CD4-positive, alpha-beta T cell treated with Interleukin-17A for 4 hours (primary cell): ENCODE measurements around the gene RPL35A.
"Not testable (repeated sequence)": the region's sequence is repeated elsewhere in the genome, so short reads cannot be mapped to it uniquely, and the experiment has no call there.

Experiments
- DNase-seq: peaks from one replicate; pipeline ENCODE4 v3.0.0-alpha.2; 2020; ENCODE audit warnings: mixed read lengths

Gene RPL35A

DNA sequence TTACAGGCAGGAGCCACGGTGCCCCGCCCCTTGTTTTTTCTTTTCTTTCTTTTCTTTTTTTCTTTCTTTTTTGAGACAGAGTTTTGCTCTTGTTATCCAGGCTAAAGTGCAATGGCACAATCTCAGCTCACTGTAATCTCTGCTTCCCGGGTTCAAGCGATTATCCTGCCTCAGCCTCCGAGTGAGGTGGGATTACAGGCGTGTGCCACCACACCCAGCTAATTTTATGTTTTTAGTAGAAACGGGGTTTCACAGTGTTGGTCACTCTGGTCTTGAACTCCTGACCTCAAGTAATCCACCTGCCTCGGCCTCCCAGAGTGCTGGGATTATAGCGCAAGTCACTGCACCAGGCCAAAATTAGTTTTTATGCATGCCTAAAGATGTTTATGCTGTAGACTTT is 2.5 kb downstream of the RPL35A start:
- DNase-seq = no peak

DNA sequence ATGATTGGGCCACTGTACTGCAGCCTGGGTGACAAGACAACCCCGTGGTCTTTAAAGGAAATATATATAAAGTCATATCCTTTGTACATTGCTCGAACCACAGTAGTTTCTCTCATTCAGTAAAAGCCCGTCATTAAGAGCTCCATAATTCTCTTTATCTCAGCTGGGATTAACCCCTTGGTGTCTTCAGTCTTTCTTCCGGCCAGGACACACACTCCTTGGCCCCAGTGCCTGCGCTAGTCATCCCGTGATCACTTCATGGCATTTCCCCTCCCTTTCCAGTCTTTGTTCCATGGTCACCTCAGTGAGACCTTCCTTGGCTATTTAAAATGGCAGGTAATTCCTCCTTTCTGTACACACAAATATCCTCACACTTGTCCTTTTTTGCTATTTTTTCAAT is 3.3 kb downstream of the RPL35A start:
- DNase-seq = no peak

DNA sequence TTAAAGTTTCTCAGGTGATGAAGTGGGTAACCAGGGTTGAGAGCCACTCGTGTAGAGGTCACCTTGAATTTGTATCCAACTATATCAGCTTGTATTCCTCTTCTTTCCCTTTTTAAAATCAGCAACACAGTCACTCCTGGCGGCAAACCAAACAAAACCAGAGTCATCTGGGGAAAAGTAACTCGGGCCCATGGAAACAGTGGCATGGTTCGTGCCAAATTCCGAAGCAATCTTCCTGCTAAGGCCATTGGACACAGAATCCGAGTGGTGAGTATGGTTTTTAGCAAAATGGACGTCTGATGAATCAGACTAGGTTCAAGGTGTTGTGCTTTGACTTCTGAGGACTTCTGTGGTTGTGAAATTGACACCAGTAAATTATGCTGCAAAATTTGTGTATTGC is 3.9 kb downstream of the RPL35A start:
- no peak for DNase-seq

DNA sequence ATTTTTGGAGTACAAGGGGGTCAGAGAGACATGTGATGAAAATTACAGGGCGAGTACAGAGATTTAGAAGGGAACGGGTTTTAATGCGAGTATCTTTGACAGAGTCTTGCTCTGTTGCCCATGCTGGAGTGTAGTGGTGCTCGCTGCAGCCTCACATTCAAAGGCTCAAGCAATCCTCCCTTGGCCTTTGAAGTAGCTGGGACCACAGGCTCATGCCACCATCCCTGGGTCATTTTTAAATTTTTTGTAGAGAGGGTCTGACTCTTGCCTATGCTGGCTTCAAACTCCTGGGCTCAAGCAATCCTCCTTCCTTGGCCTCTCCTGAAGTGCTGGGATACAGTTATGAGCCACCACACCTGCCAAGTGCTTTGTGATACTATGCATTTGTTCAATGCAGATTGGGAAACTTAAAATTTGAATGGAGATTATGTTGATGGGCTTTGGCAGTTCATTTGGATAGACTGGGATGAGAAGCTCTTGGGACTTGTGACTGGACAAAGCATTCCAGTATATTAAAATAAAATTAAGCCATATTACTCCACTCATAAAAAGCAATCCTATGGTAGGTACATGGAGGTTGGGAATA is 6.0 kb downstream of the RPL35A start:
- DNase-seq = no peak

DNA sequence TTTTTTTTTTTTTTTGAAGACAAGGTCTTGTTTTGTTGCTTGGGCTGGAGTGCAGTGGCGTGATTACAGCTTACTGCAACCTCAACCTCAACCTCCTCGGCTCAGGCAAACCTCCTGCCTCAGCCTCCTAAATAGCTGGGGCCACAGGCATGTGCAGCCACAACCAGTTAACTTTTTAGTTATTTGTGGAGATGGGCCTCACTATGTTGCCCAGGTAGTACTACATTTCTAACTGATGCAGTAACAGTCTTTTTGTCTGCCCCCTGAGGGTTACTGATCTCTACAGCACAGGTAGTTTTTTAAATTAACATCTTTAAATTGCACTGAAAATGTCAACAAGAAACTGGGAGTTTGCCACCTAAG is 6.6 kb downstream of the RPL35A start:
- no peak for DNase-seq

DNA sequence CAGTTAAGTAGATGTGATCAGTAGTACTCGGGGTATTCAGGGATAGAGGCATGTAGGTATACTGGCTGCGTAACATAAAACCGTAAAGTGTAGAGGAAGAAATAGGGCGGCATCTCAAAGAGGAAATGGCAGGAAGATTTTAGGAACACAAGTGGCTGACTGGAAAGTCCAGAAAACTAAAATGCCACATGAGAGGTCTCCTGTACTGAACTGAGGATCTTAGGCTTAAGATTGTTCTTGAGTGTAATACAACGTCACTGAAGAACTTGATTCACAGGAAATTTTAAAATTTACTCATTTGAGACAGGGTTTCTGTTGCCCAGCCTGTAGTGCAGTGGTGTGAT is 7.8 kb downstream of the RPL35A start:
- DNase-seq = no peak

DNA sequence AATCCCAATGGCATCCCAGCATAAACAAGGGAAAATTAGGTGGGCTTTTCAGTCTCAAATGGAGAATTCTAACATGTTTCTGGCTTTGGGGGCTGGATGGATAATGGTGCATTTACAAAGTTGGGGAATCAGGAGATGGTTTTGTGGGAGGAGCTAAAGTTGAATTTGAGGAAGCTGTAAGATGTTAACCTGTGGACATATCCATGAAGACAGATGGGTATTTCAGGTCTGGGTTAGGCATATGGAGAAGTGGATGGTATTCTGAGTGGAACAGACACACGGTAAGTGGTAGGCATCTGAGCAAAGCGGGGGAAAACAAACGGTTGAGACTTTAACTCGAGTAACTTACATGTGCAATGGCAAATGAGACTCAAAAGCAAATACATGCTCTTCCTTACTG is 8.4 kb downstream of the RPL35A start:
- no peak for DNase-seq

DNA sequence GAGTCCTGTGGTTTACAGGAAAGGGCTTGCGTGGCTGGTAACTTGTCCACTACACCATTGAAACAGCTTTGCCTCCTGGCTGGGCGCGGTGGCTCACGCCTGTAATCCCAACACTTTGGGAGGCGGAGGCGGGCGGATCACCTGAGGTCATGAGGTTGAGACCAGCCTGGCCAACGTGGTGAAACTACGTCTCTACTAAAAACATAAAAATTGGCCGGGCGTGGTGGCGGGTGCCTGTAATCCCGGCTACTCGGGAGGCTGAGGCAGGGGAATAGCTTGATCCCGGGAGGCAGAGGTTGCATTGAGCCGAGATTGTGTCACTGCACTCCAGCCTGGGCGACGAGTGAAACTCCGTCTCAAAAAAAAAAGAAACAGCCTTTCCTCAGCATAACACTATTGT is 8.9 kb downstream of the RPL35A start:
- not testable (repeated sequence) for DNase-seq

DNA sequence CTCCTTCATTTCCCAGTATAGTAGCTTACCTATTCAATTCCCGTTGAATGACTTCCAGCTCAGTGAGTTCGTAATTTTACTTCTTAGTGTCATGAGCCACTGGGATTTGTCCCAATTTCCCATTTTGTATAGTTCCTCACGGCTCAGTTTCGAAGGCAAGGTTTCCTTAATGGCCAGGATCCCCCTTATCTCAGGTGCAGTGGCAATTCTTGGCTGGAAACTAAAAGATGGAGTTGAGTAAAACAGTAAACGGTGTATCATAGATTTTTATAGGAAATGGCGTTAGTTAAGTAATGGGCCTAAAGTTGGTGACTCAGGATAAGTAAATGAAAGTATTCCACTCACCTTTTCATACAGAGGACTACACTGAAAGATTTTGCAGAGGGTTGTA is 9.5 kb downstream of the RPL35A start:
- DNase-seq = no peak

DNA sequence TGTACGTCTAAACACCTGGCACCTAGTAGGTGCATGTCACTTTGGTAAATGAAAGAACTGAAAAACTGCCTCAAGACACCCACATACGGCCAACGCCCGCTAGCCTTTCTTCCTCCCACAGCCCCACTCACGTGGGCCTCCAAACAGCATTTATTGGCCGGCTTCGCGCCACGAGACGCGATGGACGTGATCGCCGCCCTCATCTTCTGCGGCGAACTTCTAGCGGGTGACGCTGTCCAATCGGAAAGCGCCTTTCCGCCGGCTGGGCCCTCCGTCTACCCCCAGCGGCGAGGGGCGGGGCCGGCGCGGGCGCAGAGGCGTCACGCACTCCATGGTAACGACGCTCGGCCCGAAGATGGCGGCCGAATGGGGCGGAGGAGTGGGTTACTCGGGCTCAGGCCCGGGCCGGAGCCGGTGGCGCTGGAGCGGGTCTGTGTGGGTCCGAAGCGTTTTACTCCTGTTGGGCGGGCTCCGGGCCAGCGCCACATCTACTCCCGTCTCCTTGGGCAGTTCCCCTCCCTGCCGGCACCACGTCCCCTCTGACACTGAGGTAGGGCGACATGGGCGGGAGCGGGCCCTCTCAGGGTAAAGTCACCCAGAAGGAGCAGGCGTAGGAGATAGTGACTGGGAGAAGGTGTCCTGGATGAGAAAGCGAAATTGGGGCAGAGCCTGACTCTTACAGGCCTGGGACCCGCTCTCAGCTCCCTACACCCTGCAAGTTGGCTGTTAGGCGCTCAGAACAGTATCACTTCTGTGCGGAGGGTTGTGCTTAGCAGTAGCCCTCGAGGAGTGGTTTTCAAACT is 10.1 kb downstream of the RPL35A start, which contains the start of gene LMLN:
TSS of gene LMLN (plus strand) at position 327 of the 803 bp plus-strand sequence. CDS start at position 356, 29 bp downstream.
- peak; percentile 95 for DNase-seq

DNA sequence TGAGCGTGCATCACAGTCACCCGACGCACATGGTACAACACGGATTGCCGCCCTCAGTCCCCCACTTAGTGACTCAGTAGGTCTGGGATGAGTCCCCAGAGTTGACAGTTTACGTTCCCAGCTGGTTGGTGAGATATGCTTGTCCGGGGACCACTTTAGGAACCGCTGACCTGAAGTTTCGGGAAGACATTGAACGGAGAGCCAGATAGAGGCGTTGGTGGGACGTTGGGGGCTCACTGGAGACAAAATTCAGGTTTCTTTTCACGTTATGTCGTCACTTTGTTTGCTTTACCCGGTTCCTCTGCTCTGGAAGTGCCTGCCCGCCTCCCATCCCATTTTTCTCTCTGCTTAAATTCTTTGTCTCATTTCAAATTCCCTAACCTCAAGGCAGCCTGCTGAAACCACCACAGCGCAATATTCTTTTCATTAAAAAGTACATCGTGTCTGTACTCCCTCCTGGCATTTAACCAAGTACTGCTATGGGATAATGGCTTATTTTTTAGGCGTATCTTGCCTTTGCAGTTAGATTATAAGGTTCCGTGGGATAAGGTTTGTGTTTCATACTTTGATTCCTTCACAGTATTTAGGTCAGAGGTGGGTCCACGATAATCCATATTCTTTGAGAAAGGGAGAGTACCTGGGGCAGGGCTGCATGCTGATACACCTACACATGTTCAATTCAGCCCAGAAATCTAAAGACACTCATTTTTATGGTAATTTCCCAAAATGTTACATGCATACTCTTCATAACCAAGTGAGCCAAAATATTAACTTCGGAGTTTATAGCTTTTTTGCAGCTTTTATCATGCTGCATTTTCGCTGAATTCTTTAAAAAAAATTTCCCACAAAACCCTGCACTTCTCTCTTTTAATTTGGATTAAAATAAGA is 10.9 kb downstream of the RPL35A start:
- DNase-seq = no peak

DNA sequence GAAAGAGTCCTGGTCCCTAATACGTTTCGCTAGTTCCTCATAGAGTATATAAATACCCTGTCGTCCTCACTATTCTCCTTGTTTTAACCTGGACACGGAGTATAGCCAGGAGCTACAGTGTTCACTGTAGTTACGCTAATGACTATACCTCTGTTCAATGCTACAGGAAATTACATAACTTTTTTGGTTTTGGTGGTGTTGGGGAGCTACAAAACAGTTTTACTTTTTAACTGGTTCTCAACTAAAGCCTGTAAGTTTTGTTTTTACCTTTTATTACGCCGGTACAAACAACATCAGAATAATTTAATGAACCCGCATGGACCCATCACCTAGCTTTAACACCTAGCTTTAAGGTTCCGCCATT is 11.6 kb downstream of the RPL35A start:
- DNase-seq = no peak

DNA sequence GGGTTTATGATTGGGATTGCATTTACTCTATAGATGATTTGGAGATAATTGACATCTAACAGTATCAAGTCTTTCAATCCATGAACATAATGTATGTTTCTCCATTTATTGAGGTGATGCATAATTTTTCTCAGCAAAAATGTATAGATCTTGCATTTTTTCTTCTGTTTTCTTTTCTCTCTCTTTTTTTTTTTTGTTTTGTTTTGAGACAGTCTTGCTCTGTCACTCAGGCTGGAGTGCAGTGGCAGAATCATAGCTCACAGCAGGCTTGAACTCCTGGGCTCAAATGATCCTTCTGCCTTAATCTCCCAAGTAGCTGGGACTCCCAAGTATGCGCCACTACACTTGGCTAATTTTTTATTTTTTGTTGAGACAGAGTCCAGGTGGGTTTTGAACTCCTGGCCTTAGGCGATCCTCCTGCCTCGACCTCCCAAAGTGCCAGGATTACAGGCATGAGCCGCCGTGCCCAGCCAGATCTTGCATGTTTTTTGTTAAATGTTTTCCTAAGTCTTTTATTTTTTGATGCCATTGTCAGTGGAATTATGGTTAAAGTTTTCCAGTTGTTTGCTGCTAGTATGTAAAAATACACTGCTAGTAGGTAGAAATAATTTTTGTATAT is 13.1 kb downstream of the RPL35A start:
- DNase-seq = no peak

DNA sequence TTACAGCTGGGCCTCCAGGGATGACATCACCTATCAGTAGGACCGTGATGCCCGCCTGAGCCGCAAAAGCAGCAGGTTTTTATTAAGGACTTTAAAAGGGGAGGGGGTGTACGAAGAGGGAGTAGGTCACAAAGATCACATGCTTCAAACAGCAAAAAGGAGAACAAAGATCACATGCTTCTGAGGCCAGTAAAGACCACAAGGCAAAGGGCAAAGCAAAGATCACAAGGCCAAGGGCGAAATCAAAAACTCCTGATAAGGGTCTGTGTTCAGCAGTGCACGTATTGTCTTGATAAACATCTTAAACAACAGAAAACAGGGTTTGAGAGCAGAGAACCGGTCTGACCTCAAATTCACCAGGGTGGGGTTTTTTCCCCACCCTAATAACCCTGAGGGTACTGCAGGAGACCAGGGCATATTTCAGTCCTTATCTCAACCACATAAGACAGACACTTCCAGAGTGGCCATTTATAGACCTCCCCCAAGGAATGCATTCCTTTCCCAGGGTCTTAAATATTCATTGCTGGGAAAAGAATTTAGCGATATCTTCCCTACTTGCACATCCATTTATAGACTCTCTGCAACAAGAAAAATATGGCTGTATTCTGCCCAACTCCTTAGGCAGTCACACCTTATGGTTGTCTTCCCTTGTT is 17.5 kb downstream of the RPL35A start:
- DNase-seq = not testable (repeated sequence)

DNA sequence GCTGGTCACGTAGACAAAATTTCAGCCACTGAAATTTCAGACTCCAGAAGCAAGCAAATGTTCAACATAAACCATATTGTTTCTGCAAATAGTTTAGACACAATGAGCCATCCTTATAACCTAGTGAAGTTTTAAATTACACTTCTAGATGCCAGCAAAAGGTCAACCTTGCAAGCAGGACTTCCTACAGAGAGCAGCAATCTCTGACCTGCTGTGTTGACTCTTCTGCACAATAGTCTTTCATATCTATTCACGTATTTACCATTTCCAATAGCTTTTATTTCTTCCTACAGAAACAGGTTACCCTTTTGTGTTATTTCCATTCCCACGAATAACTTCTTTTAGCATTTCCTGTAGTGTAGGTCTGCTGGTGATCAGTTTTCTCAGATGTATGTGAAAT is 20.6 kb downstream of the RPL35A start:
- no peak for DNase-seq

DNA sequence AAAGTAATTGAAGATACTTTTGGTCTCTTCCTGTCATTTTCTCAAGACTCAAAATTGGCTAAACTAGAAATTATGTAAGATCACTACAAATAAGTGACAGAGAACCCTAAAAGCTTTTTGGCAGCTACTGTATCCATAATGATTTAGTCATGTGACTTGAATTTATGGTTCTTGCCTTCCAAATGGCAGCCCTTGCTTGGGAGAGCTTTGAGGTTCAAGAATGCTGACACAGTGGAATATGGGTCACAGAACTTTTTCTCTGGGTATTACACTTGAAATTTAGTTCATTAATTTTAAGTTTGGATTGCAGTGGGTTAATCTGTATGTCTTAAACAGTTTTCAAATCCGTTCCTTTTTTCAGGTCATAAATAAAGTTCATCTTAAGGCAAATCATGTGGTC is 24.0 kb downstream of the RPL35A start:
- no peak for DNase-seq

DNA sequence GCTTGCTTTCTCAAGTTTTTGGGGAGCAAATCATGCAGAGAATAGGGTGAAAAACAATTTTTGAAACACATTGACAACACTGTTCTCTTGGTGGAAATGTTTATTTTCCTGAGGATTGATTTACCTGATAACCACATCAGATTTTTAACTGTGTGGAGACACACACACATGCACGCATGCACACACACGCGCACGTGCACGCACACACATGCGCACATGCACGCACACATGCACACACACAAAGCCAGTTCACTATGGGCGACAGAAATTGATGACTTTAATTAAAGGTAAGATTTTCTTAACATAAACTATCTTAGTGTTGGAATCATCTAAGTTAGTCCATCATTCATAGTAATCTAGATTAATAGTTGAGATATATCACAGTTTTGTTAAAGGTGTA is 25.3 kb downstream of the RPL35A start:
- DNase-seq = no peak

DNA sequence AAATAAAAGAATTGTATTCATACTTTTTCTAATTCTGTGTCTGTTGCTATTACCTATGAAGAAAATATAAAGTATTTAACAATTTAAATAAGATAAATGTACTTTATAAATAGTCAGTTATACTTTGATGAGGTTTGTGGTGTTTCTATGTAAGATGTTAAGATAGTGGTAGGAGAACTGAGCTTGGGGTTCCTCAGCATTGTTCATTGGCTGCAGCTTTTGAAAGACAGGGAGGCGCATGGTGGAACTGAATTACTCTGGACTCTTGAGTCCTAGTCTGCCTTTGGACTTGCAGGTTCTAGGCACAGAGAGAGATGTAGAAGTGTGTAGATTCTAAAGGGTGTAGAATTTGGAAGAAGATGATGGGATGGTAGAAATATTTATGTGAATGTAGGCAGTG is 33.1 kb downstream of the RPL35A start:
- no peak for DNase-seq

DNA sequence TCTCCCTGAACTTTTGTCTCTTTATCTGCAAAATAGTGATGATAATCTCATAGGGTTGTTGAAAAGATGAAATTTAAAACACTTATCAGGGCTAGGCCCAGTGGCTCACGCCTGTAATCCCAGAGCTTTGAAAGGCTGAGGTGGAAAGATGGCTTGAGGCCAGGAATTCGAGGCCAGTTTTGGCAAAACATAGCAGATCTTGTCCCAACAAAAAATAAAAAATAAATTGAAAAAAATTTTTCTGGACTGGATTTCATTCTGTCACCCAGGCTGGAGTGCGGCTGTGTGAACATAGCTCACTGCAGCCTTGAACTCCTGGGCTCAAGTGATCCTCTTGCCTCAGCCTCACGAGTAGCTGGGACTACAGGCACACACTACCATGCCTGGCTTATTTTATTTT is 39.7 kb downstream of the RPL35A start:
- DNase-seq = no peak

DNA sequence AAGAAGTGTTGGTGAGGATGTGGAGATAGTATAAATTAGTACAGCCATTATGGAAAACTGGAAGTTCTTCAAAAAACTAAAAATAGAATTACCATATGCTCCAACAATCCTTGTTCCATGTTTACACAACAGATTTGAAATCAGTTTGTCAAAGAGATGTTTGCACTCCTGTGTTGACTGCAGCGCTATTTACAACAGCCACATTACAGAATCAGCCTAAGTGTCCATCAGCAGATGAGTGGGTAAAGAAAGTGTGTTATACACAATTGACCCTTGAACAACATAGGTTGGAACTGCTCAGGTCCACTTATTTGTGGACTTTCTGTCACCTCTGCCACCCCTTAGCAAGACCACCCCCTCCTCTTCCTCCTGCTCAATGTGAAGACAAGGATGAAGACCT is 44.7 kb downstream of the RPL35A start:
- no peak for DNase-seq

DNA sequence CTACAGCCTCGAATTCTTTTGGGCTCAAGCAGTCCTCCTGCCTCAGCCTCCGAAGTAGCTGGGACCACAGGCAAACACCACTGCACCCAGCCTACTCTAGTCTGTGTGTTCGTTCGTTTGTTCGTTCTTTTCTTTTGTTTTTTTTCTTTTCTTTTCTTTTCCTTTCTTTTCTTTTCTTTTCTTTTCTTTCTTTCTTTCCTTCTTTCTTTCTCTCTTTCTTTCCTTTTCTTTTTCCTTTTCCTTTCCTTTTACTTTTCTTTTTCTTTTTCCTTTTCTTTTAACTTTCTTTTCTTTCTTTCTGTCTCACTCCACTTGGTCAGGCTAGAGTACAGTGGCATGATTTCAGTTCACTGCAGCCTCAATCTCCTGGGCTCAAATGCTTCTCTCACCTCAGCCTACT is 46.9 kb downstream of the RPL35A start:
- DNase-seq = no peak

DNA sequence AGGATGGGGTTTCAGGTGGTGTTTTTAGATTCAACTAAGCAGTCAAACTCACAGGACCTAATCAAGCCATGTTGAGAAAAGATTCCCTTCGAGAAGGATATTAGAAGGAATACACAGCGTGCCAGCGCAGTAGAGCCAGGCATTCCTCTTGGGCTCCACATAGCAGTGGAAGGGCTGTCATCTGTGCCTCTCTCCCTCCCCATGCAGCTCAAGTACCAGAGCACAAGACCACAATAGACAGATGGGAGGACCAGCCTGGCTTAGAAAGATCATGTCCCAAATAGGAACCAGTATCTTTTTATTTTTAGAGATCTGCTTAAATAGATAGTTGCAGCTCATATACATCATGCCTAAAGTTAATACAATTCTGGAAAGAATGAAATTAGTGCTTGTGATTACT is 47.9 kb downstream of the RPL35A start:
- DNase-seq = no peak
